IMR-90 (cell line): ENCODE measurements around the gene NCS1. TPM values are rescaled to one million over a fixed set of nuclear protein-coding genes. Genes with fewer than 3 reads are reported as not detected.

Experiments used
- ATAC-seq: fragments of 200-7000 bp; cut with Tn5 transposase; 2 replicates; pipeline ENCODE4 v1.9.1; 2020; ENCODE audit warnings: low read depth, mild to moderate bottlenecking, moderate library complexity
- BruUV-seq: library from RNA; stranded (reverse); fragments of 400-500 nt; replicated peaks from 2 replicates; lab custom pipeline; 2021; lab: Mats Ljungman, UMichigan
- CTCF ChIA-PET: fragments of 300-600 bp; formaldehyde crosslinking; extraction: SDS; loops from one replicate; lab custom pipeline; 2021; ENCODE audit warnings: antibody characterized with exemption; lab: Yijun Ruan, JAX
- POLR2A ChIA-PET: fragments of 300-600 bp; sonication (Branson Sonifier 250); formaldehyde crosslinking; loops from one replicate; lab custom pipeline; 2022; ENCODE audit warnings: antibody characterized with exemption; ENCODE audit not compliant: unreplicated experiment; lab: Charles Lee
- DNase-seq: peaks from one replicate; pipeline ENCODE4 v3.0.0; 2013
- H2AFZ ChIP-seq: replicated peaks from 2 replicates; pipeline ENCODE3; 2013; ENCODE audit warnings: low read length, mild to moderate bottlenecking; ENCODE audit not compliant: poor library complexity
- H2AK5ac ChIP-seq: 2 replicates; pipeline ENCODE4 v1.6.1; 2013; ENCODE audit warnings: low read depth, low read length, inconsistent platforms
- H2AK9ac ChIP-seq: replicated peaks from 2 replicates; pipeline ENCODE3; 2013; ENCODE audit warnings: mild to moderate bottlenecking, low read depth, low read length, moderate library complexity; ENCODE audit not compliant: poor library complexity
- H2BK120ac ChIP-seq: 2 replicates; pipeline ENCODE4 v1.6.1; 2013; ENCODE audit warnings: low read depth, low read length, inconsistent platforms
- H2BK15ac ChIP-seq: 3 replicates; pipeline ENCODE4 v1.6.1; 2013; ENCODE audit warnings: low read depth, low read length, inconsistent platforms
- H2BK20ac ChIP-seq: 2 replicates; pipeline ENCODE4 v1.6.1; 2013; ENCODE audit warnings: low read depth, mild to moderate bottlenecking, inconsistent platforms, low read length, moderate library complexity
- H2BK5ac ChIP-seq: 2 replicates; pipeline ENCODE4 v1.6.1; 2013; ENCODE audit warnings: mild to moderate bottlenecking, low read depth, low read length, inconsistent platforms; ENCODE audit not compliant: poor library complexity, severe bottlenecking
- H3K14ac ChIP-seq: replicated peaks from 2 replicates; pipeline ENCODE4 v1.6.1; 2013; ENCODE audit warnings: low read depth, low read length, inconsistent platforms
- H3K18ac ChIP-seq: 2 replicates; pipeline ENCODE4 v1.6.1; 2013; ENCODE audit warnings: low read depth, low read length, control low read depth
- H3K23ac ChIP-seq: 2 replicates; pipeline ENCODE4 v1.6.1; 2013; ENCODE audit warnings: low read depth, low read length, inconsistent platforms
- H3K27ac ChIP-seq: 2 replicates; pipeline ENCODE4 v1.5.1; 2013; ENCODE audit warnings: mild to moderate bottlenecking, control low read depth, low read length; ENCODE audit not compliant: insufficient read depth
- H3K27me3 ChIP-seq: 2 replicates; pipeline ENCODE4 v1.6.1; 2013; ENCODE audit warnings: low read length; ENCODE audit not compliant: control insufficient read depth, insufficient read depth
- H3K36me3 ChIP-seq: 2 replicates; pipeline ENCODE4 v1.6.1; 2013; ENCODE audit warnings: low read length, mixed read lengths; ENCODE audit not compliant: control insufficient read depth, insufficient read depth
- H3K4ac ChIP-seq: 2 replicates; pipeline ENCODE4 v1.6.1; 2013; ENCODE audit warnings: low read depth, low read length, inconsistent platforms
- H3K4me1 ChIP-seq: 2 replicates; pipeline ENCODE4 v1.6.1; 2013; ENCODE audit warnings: low read length, mixed read lengths; ENCODE audit not compliant: control insufficient read depth, insufficient read depth
- H3K4me2 ChIP-seq: 2 replicates; pipeline ENCODE4 v1.6.1; 2013; ENCODE audit warnings: low read depth, mild to moderate bottlenecking, control low read depth, low read length, moderate library complexity
- H3K4me3 ChIP-seq: 2 replicates; pipeline ENCODE4 v1.5.1; 2013; ENCODE audit warnings: low read depth, mild to moderate bottlenecking, control low read depth, low read length, moderate library complexity; ENCODE audit not compliant: insufficient read depth
- H3K56ac ChIP-seq: 2 replicates; pipeline ENCODE4 v1.6.1; 2013; ENCODE audit warnings: low read length, inconsistent platforms; ENCODE audit not compliant: insufficient read depth; ENCODE audit errors: extremely low read depth
- H3K79me1 ChIP-seq, 2 experiments: 2 replicates each; pipeline ENCODE4 v1.6.1; 2013; ENCODE audit warnings: low read length in 2 of 2, inconsistent platforms in 1 of 2, low read depth in 1 of 2
- H3K9ac ChIP-seq: 2 replicates; pipeline ENCODE4 v1.6.1; 2013; ENCODE audit warnings: low read depth, low read length, control low read depth
- H3K9me1 ChIP-seq: 2 replicates; pipeline ENCODE4 v1.6.1; 2013; ENCODE audit warnings: low read length, inconsistent platforms; ENCODE audit not compliant: insufficient read depth
- H3K9me3 ChIP-seq: 2 replicates; pipeline ENCODE4 v1.6.1; 2013; ENCODE audit warnings: low read length; ENCODE audit not compliant: control insufficient read depth, insufficient read depth
- H4K20me1 ChIP-seq: 2 replicates; pipeline ENCODE4 v1.6.1; 2013; ENCODE audit warnings: low read length, inconsistent platforms; ENCODE audit not compliant: insufficient read depth
- H4K5ac ChIP-seq: 2 replicates; pipeline ENCODE4 v1.6.1; 2013; ENCODE audit warnings: mild to moderate bottlenecking, low read depth, low read length, control low read depth
- H4K8ac ChIP-seq, 2 experiments: 2 replicates each; pipeline ENCODE4 v1.6.1; 2013; ENCODE audit warnings: low read depth in 2 of 2, low read length in 2 of 2, control low read depth in 1 of 2, inconsistent platforms in 1 of 2
- H4K91ac ChIP-seq: 2 replicates; pipeline ENCODE4 v1.6.1; 2013; ENCODE audit warnings: low read depth, low read length, inconsistent platforms; ENCODE audit not compliant: insufficient read depth
- CEBPB ChIP-seq: IDR thresholded peaks from 2 replicates; pipeline ENCODE4 v1.6.1; 2012; ENCODE audit warnings: low read depth, low read length, improper control_type of control experiment
- CHD1 ChIP-seq: IDR thresholded peaks from 2 replicates; pipeline ENCODE4 v1.6.1; 2012; ENCODE audit warnings: low read depth, low read length, improper control_type of control experiment
- MAFK ChIP-seq: IDR thresholded peaks from 2 replicates; pipeline ENCODE4 v1.6.1; 2012; ENCODE audit warnings: low read depth, low read length, improper control_type of control experiment
- POLR2A ChIP-seq: IDR thresholded peaks from 2 replicates; pipeline ENCODE4 v1.6.1; 2012; ENCODE audit warnings: mild to moderate bottlenecking, low read depth, low read length
- RAD21 ChIP-seq: IDR thresholded peaks from 2 replicates; pipeline ENCODE4 v1.6.1; 2012; ENCODE audit warnings: low read length, improper control_type of control experiment
- WGBS, 2 experiments: methylation state at CpG; one replicate each; pipeline versions ENCODE4 v1.1.5 to v1.1.7; 2013; ENCODE audit warnings: missing lambda C conversion rate in 2 of 2; ENCODE audit not compliant: insufficient read length in 1 of 2; ENCODE audit errors: extremely low coverage in 2 of 2; 5-methylcytosine and 5-hydroxymethylcytosine counted together
- dilution Hi-C: fragments of 300-500 bp; cut with HindIII; formaldehyde crosslinking; loops from one replicate; pipeline ENCODE4 v1.14.3; 2018; ENCODE audit warnings: low sequenced_read_pairs; ENCODE audit not compliant: unreplicated experiment
- in situ Hi-C: fragments of 300-500 bp; cut with MboI; formaldehyde crosslinking; loops from 3 replicates; pipeline ENCODE4 v1.14.3; 2019; ENCODE audit warnings: low sequenced_read_pairs, inconsistent platforms, mixed read lengths
- intact Hi-C: fragments of 100-400 bp; cut with micrococcal nuclease; formaldehyde crosslinking; loops from 2 replicates; pipeline ENCODE4 v1.10.0; 2022
- polyA plus RNA-seq, 3 experiments: library from polyadenylated mRNA; depleted of rRNA; stranded (reverse); fragments of >200 nt; gene quantifications; 2 replicates each; pipeline ENCODE4 v1.2.3, GENCODE V29; 2012; ENCODE audit warnings: low replicate concordance in 1 of 3
- total RNA-seq: library from RNA; depleted of rRNA; stranded (reverse); fragments of >200 nt; gene quantifications from 2 replicates; pipeline ENCODE4 v1.2.3, GENCODE V29; 2012
- TF ChIP-seq, protein P1 (sequence below): fragments of 150-350 bp; IDR thresholded peaks from 2 replicates; pipeline ENCODE4 v1.6.1; 2017; ENCODE audit warnings: mild to moderate bottlenecking, antibody characterized with exemption, low read length, low read depth

NCS1 gene
- total and polyA plus RNA-seq, 2 of the 4 experiments (the other 2 are of a cell fraction), result 41.0 to 60.5 TPM

DNA sequence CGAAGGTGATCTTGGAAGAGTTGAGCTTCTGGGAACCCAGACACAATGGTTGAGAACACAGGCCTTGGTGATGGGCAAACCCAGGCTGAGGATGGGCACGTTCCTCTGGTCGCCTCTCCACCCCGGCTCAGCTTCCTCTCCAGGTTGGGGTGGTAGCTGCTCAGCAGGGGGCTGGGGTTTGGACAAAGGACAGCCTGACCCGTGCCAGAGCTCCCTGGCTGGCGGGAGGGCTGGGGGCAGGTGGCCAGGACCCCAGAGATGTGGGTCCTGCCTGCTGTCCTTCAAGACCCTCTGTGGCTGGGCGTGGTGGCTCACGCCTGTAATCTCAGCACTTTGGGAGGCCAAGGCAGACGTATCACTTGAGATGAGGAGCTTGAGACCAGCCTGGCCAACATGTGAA lies 25.2 kb downstream of the NCS1 start:
- no TSS peak for BruUV-seq

More for the DNA sequence above, 25.2 kb downstream of the NCS1 start:
- H3K4ac ChIP-seq, result no peak overlapping the region; the same call in 1 of the 2 replicates
- H3K56ac ChIP-seq, result no peak overlapping the region
- H3K27me3 ChIP-seq, result no peaks in the 10 kb centered on the region
- no peaks in the 10 kb centered on the region for H3K9me3 ChIP-seq
- H2BK20ac ChIP-seq, result no peak overlapping the region
- TF ChIP-seq, protein P1, sequence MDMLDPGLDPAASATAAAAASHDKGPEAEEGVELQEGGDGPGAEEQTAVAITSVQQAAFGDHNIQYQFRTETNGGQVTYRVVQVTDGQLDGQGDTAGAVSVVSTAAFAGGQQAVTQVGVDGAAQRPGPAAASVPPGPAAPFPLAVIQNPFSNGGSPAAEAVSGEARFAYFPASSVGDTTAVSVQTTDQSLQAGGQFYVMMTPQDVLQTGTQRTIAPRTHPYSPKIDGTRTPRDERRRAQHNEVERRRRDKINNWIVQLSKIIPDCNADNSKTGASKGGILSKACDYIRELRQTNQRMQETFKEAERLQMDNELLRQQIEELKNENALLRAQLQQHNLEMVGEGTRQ, result no peak
- TF ChIP-seq MAFK, result no peak
- TF ChIP-seq CEBPB, result no peak
- no peak for TF ChIP-seq RAD21
- TF ChIP-seq CHD1, result no peak
- no peak for TF ChIP-seq POLR2A
- no peak overlapping the region for H4K5ac ChIP-seq
- H3K79me1 ChIP-seq, result peaks cover 31 to 97% of the 10 kb centered on the region in 2 experiments; a peak in 3 of 4 replicates
- WGBS, 2 experiments, result 89% methylated on average over 1 of the region's 9 CpGs; no CpG with 5 or more reads in 1 of the 2 experiments
- H3K9me1 ChIP-seq, result peaks cover 31% of the 10 kb centered on the region
- H3K4me1 ChIP-seq, result peaks cover 40% of the 10 kb centered on the region
- no peak overlapping the region for H3K9ac ChIP-seq
- peaks cover 4% of the 10 kb centered on the region for H3K36me3 ChIP-seq
- no peak overlapping the region for H4K8ac ChIP-seq
- no peak overlapping the region for H2AFZ ChIP-seq
- no peak for ATAC-seq
- no peak for DNase-seq
- H3K27ac ChIP-seq, result no peak overlapping the region
- no peak overlapping the region for H4K91ac ChIP-seq
- H3K23ac ChIP-seq, result peak overlapping the region; percentile 46; the same call in 1 of the 2 replicates
- intact Hi-C loops (no loop called here), in situ Hi-C loops (no loop called here), dilution Hi-C loops (no loop called here)
- H2AK5ac ChIP-seq, result 0 out of 2 replicates have a peak overlapping the region, but pooled peaks have one; percentile 23
- CTCF ChIA-PET, result interaction anchor here (0.7 kb wide), 1 partner anchor 90 kb away, joined by 3 read pairs; no protein-coding TSS in a partner anchor
- POLR2A ChIA-PET, result no interaction called here
- no peak overlapping the region for H3K4me2 ChIP-seq
- H2BK120ac ChIP-seq, result no peak overlapping the region
- no peak overlapping the region for H3K18ac ChIP-seq
- no peak overlapping the region for H2BK15ac ChIP-seq
- H3K14ac ChIP-seq, result no peak overlapping the region
- H2BK5ac ChIP-seq, result no peak overlapping the region
- H3K4me3 ChIP-seq, result no peak overlapping the region
- H2AK9ac ChIP-seq, result peak overlapping the region; percentile 56
- peaks cover 94% of the 10 kb centered on the region for H4K20me1 ChIP-seq
